ENCODE measurements around the gene ADCY4.

ADCY4 gene

DNA sequence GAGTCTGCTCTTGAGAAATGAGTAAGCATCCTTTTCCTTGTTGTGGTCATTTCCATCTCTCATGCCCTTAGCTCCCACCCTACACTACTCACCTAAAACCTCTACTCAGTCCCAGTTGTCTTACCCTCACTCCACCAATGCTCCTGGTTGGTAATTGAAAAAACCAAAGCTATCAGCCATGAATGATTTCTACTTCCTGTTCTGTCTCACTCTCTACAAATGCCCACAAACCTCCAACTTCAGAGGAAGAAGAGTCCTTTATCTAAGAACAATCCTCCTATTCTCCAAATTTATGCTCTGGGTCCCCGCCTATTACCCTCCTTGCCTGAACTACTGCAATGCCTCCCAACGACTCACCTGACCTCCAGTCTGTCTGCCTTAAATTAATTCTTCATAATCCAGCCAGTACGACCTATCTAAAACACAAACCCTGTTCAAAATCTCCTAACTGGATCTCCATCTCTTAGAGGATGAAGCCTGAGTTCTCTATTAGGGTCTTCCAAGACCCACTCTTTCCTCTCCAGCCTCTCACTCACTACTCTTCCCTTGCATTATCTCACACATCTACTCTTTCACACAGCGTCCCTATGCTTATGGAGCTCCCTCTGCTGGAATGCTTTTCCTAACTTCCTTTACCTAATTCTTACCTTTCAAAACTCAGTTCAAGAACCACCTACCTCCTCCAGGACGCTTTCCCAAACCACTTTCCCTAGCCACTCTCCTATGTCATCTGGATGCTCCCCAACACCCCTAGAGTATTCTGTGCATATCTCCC lies 37.5 kb downstream of the ADCY4 start:
- H3K4me1 Mint-ChIP-seq, result peaks cover 52% of the 10 kb centered on the region
- H3K4me3 Mint-ChIP-seq, result peak overlapping the region; percentile 25
- H3K27me3 Mint-ChIP-seq (ENCODE audit: low read depth, poor library complexity), result no peaks in the 10 kb centered on the region
- H3K27ac Mint-ChIP-seq, result peak overlapping the region; percentile 74
- no peaks in the 10 kb centered on the region for H3K9me3 Mint-ChIP-seq
- TF ChIP-seq, protein P1, sequence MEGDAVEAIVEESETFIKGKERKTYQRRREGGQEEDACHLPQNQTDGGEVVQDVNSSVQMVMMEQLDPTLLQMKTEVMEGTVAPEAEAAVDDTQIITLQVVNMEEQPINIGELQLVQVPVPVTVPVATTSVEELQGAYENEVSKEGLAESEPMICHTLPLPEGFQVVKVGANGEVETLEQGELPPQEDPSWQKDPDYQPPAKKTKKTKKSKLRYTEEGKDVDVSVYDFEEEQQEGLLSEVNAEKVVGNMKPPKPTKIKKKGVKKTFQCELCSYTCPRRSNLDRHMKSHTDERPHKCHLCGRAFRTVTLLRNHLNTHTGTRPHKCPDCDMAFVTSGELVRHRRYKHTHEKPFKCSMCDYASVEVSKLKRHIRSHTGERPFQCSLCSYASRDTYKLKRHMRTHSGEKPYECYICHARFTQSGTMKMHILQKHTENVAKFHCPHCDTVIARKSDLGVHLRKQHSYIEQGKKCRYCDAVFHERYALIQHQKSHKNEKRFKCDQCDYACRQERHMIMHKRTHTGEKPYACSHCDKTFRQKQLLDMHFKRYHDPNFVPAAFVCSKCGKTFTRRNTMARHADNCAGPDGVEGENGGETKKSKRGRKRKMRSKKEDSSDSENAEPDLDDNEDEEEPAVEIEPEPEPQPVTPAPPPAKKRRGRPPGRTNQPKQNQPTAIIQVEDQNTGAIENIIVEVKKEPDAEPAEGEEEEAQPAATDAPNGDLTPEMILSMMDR (IDR thresholded peaks at IDR 0.05), result peak; percentile 36
- peaks cover 17% of the 10 kb centered on the region for H3K36me3 Mint-ChIP-seq (ENCODE audit: low read depth)
- no peak for DNase-seq

- DNase-seq, result peak; percentile 54
- no peaks in the 10 kb centered on the region for H3K27me3 Mint-ChIP-seq (ENCODE audit: low read depth, poor library complexity)
- H3K27ac Mint-ChIP-seq, result peak overlapping the region; percentile 38
- H3K36me3 Mint-ChIP-seq (ENCODE audit: low read depth), result peaks cover 10% of the 10 kb centered on the region
- H3K9me3 Mint-ChIP-seq, result no peaks in the 10 kb centered on the region
- TF ChIP-seq, protein P1 (IDR thresholded peaks at IDR 0.05), result peak; percentile 68
- peaks cover 48% of the 10 kb centered on the region for H3K4me1 Mint-ChIP-seq
- no peak overlapping the region for H3K4me3 Mint-ChIP-seq
Observed at GRCh38 chr14:24296341-24297157, 38.3 kb downstream of the ADCY4 start.

DNA sequence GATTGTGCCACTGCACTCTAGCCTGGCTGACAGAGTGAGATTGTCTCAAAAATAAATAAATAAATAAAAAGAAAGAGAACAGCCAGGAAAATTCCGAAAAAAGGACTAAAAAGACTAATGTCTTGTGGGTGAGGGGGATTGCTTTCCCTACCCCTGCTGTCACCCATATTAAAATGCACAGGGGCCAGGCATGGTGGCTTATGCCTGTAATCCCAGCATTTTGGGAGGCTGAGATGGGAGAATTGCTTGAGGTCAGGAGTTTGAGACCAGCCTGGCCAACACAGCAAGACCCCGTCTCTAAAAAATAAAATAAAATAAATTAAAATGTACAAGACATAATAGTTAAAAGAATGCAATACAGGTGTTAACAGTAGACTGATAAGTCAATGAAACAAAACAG lies 41.3 kb downstream of the ADCY4 start:
- no peak overlapping the region for H3K4me3 Mint-ChIP-seq
- TF ChIP-seq, protein P1 (IDR thresholded peaks at IDR 0.05), result no peak
- no peaks in the 10 kb centered on the region for H3K9me3 Mint-ChIP-seq
- no peaks in the 10 kb centered on the region for H3K27me3 Mint-ChIP-seq (ENCODE audit: low read depth, poor library complexity)
- no peak overlapping the region for H3K27ac Mint-ChIP-seq
- DNase-seq, result no peak
- H3K36me3 Mint-ChIP-seq (ENCODE audit: low read depth), result peaks cover 10% of the 10 kb centered on the region
- peaks cover 21% of the 10 kb centered on the region for H3K4me1 Mint-ChIP-seq

DNA sequence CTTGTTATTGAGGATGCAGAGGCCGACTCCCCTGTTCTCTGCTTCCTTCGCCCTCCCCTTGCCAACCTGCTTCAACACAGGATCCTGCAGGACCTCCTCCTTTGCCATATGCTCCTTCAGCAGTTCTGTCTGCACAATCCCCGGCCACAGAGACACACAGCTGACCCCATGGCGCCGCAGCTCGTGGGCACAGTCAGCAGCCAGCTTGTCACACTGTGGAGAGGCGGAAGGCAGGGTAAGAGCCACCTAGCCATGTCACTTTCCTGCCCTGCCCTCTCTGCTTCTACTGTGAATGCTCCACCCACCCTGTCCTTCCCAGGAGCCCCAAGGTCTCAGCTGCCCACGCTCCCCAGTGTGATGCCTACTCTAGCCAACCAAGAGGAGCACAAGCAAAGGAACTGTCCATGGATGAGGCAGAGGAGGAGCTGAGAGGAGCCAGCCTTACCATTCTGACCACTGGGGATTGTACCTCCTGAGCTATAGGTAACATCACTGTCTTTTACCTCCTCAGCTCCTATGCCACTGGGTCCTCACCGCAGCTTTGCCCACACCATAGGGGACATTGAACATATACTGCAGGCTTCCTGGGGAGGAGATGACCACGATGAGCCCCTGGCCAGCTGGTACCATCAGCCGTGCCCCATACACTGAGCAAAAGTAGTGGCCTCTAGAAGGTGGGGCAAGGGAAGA lies 42.6 kb downstream of the ADCY4 start:
- Mint-ChIP-seq H3K4me3 (no peak overlapping the region), H3K9me3 (no peaks in the 10 kb centered on the region), H3K36me3 (ENCODE audit: low read depth) (peaks cover 10% of the 10 kb centered on the region), H3K4me1 (peaks cover 22% of the 10 kb centered on the region), H3K27me3 (ENCODE audit: low read depth, poor library complexity) (no peaks in the 10 kb centered on the region), H3K27ac (no peak overlapping the region)
- TF ChIP-seq, protein P1 (IDR thresholded peaks at IDR 0.05), result no peak
- no peak for DNase-seq

GRCh38 chr14:24291446-24292117 lies 43.3 kb downstream of the ADCY4 start:
- Mint-ChIP-seq H3K27me3 (ENCODE audit: low read depth, poor library complexity) (no peaks in the 10 kb centered on the region), H3K4me1 (peaks cover 17% of the 10 kb centered on the region), H3K4me3 (no peak overlapping the region), H3K36me3 (ENCODE audit: low read depth) (peaks cover 10% of the 10 kb centered on the region), H3K9me3 (no peaks in the 10 kb centered on the region), H3K27ac (no peak overlapping the region)
- no peak for DNase-seq
- TF ChIP-seq, protein P1 (IDR thresholded peaks at IDR 0.05), result no peak

Measured in nephron progenitor cell (in vitro differentiated cells).